GM19397 (cell line): ENCODE measurements around the gene PRSS27.
"Not testable (repeated sequence)": the region's sequence is repeated elsewhere in the genome, so short reads cannot be mapped to it uniquely, and the experiment has no call there.

Experiments
- ATAC-seq: cut with Tn5 transposase; IDR thresholded peaks from one replicate; pipeline ENCODE4 v1.9.1; 2021; ENCODE audit warnings: mild to moderate bottlenecking, moderate library complexity; ENCODE audit not compliant: unreplicated experiment

PRSS27 gene

DNA sequence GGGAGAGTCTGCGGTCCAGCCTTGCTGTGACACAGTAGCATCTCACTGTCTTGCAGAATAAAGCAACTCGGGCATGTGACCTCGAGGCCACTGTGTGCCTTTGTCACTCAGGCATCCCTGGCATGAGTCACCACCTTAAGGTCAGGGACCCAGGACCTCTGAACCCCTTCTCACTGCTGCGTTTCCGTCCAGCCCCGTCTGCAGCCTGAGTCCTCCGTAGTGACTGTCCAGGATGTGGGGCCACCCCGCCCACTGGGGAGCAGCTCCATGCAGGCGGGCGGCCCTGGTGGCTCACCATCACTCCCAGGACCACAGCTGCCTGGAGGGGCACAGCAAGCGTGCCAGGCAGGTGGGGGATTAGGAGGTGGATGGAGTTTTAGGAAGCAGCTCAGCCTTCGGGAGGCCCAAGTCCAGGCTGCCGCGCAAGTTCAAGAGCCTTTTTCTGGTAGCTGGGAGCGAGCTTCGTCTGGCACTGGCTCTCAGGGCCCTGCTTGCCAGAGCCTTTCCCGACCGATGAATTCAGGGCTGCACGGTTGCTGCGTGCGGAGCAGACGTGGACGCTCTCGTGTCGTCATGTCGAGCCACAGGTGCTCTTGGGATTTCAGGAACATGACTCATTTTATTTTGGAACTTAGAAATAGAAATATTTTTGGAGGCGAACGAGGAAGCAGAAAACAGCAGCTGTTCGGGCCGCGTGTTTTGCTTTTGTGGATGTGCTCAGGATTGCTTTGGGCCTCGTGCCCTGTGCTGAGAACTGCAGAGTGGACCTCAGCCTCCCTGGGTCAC is 20.9 kb downstream of the PRSS27 start:
- no peak for ATAC-seq

DNA sequence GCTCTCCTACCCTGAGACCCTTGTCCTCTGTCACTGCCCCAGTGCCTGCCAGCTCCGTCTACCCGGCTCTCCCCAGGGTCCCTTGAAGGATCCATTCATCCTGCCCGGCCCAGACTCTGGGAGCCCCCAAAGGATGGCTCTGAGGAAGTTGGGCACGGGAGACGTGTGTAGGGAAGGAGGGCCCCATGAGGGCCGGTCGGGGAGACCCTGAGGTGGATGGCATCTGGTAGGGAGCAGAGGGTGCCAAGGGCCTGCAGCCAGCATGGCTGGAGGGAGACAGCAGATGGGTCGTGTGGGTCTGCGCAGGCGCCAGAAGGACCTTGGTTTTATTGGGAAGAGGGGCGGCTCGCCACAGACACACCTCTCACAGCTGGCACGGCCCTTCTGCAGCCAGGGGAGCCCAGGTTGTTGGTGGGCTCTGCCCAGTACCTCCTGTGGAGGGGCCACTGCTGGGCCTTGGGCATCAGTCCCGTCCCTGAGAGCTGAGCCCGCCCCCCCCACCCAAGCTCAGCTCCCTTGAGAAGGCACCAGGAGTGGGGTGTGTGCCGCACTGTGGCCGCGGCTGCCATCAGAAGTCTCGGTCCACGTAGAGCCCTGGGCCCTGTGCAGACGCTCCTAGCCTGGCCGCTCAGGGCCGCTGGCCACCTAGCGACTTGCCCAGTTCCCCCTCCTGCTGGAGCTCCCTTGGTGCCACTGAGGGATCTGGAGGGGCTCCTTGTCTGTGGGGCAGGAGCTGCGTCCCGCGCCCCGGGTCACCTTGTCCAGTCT is 21.7 kb downstream of the PRSS27 start:
- ATAC-seq, result no peak

DNA sequence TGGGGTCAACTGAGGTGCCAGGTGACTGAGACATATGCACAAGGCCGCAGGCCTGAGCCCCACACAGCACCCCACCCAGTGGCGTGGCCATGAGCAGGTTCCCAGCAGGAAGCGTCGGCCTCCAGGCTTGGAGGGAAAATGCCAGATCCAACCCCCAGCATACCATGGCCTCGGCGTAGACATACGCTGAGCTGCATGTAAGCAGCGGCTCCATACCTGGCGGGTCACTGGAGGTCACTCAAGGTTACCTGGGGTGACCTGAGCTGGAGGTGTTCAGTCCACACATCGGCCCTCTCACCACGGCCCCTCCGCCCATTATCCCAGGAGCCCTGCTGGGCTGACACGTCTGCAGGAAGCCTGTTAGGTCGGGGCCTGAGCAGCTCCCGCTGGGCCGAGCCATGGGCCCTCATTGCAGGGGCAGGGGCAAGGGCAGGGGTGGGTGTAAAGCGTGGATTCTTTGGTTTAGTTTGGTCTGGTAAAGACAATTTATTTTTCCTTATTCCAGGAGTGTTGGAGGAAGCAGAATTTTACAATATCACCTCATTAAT is 22.5 kb downstream of the PRSS27 start:
- no peak for ATAC-seq

DNA sequence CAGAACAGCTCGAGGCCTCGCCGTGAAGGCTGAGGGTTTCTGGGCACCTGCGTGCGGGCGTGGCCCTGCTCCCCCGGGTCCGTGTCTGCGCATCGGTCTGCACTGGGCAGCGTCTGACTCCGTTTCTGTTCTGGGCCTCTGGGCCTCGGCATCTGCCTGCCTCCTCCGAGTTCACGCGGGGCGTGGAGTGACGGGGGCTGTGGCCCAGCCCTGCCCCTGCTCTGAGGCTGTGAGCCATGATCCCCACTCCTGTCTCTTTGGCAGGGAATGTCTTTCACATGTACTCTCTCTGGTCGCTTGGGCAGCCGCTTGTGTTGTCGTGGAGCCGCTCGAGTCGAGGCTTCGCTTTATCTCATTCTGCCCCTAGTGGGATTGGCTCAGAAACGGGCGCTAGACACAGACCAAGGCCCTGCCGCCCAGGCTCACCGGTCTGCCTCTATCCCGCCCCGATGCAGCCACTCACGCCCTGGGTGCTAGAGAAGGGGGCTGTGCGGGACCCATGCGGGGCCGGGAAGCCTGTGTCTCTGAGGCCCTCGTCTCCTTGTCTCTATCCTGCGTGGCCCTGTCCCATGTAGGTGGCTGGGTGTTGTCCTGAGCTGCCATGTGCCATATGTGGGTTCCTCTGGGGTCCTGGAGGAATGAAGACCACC is 23.3 kb downstream of the PRSS27 start:
- ATAC-seq, result not testable (repeated sequence)

DNA sequence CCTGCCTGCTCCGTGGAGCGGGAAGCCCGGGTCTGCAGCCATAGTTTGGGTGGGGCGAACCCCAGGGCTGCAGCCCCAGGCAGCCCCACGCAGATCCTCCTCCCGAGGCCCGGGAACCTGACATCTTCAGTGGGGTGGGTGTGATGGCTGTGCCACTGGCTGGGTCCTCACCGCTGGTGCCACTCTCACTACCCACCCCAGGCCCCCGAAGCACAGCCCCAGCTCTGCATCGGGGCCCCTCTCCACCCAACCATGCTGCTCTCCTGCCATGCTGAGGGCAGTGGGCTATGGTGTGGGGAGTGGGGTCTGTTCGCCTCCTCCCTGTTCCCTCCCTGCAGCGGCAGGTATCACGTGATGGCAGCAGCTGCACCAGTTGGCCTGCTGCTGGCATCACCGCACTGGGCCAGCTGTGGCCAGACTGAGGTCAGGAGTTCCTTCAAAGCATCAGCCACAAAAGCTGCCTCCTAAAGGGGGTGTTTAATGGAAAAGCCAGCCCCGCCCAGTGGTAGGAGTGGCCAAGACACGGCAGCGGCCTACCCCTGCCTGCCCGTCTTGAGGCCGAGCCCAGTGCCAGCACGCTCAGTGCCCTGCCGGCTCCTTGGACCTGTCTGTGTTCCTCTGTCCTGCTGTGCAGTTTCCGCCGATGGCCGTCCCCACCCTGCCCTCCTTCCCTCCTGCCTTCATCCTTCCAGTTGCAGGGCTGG is 26.9 kb downstream of the PRSS27 start:
- no peak for ATAC-seq

DNA sequence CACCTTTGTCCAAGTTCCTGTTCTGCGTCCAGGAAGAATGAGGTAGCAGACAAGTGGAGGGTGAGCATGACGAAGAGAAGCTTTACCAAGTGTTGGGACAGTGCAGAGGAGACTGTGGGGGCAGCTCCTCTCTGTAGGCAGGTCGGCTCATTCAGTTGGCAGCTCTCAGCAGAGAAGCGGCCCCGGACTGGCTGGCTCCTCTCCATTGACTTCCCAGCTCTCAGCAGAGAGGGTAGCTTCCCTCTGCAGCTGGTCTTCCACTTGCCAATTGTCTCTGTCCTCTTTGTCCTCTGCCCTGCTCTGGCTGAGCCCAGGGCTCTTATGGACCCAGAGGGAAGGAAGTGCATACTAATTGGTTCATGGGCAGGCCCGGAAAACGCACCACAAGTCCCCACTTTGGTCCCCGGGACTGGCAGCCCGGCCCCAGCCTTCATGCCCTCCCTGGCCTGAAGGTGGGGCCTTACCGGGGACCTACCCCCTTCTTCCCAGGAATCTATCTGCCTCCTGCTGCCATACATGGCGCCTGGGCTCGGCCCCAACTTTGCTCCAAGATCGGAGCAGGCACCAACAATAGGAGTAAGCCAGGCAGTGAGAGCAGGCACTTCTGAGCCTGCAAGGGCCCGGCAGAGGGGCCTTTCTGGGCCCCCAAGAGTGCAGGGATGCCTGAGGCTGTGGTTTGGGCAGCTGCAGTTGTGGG is 27.6 kb downstream of the PRSS27 start:
- ATAC-seq, result no peak

DNA sequence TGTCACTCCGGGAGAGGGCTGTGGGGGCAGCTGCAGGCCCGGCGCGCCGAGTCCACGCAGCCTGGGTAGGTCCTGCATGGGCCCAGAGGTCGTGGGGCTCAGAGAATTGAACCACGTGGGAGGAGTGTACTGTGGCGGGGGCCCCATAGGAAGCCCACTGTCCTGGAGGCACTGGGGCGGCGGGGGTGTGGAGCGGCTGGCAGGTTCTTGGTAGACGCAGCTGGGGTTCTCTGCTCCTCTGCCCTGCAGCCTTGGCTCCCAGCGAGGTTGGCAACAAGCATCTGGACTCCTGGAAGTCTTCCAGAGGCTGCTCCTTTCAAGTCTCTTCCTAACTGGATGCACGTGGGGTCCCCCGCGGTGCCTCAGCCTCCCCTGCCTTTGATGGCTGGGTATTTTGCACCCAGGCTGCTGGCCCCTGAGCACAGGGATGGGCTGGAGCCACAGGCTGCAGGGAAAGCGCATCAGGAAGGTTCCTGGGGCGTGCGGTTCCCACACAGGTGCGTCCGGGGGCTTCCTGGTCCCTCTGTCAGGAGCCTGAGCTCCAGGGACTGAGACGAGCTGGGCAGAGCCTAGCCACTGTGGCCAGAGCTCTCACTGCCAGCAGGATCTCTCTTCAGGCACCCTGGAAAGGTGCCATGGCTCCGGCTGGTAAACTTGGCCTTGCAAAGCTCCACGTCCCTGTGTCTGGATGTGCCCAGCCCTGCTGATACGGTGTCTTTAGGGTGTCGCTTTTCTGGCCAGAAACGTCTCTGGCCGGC is 28.4 kb downstream of the PRSS27 start:
- no peak for ATAC-seq

DNA sequence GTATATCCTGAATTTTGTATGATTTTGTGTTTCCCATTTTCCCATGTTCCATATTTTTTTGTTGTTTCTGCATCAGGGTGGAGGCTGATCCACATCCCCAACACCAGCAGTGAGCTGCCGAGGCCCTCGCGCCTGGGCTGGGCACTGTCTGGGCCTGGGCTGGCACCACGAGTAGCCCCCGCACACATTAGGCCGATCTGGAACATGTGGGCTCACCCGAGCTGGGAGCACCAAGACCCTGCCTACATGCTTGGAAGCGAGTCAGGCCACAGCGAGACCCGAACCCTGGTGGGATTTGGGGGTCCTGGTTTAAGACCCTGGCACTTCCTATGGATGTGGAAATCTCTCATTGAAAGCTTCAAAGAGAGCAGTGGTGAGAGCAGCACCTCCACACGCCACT is 29.2 kb downstream of the PRSS27 start:
- no peak for ATAC-seq

DNA sequence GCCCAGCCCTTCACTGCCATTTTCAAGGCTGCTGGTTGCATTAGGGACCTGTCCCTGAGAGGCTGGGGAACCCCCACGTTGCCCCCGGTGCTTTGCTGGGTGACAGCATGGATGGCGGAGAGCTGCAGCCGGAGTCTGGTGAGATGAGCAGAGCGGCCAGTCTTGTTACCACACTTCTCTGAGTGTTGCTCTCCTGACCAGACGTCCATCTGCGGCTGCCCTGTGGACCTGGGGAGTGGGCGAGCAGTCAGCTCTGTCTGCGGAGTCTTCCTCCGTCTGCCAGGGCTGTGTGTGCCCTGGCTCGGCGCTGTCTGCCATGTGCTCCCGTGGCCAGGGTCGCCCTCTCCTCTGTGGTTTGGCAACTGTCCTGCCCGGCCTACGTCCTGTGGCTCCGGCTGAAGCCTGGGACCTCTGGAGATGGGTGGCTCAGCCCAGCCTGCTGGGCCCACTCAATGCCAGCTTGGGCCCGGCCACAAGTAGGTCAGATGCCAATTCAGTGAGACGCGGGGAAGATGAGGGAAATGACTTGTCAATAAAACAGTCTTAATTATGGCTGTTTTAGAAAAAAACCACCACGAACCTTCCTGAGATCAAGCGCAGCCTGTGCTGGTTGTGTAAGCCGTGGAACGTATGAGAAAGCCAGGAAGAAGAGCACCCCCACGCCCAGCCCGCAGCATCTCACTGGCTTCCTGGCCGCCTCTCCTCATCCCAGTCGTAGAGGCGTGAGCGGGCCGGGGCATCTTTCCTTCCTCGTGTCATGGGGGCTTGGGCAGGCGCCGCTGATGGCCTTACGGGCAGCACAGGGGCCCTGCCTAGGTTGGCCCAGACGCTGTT is 29.8 kb downstream of the PRSS27 start:
- ATAC-seq, result no peak

DNA sequence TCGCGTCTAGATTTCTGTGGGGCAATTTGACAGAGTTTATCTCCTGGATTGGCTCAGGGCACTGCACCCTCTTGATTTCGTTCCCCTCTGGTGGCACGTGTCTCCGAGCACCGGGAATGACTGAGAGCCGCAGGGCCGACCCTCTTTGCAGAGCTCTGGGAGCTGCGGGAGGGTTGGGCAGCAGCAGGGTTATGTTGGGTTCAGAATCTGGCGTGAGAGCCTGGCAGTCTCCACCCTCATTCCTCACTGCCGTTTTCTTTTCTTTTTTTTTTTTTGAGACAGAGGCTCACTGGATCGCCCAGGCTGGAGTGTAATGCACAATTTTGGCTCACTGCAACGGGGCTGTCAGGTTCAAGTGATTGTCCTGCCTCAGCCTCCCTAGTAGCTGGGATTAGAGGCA is 30.6 kb downstream of the PRSS27 start:
- not testable (repeated sequence) for ATAC-seq

DNA sequence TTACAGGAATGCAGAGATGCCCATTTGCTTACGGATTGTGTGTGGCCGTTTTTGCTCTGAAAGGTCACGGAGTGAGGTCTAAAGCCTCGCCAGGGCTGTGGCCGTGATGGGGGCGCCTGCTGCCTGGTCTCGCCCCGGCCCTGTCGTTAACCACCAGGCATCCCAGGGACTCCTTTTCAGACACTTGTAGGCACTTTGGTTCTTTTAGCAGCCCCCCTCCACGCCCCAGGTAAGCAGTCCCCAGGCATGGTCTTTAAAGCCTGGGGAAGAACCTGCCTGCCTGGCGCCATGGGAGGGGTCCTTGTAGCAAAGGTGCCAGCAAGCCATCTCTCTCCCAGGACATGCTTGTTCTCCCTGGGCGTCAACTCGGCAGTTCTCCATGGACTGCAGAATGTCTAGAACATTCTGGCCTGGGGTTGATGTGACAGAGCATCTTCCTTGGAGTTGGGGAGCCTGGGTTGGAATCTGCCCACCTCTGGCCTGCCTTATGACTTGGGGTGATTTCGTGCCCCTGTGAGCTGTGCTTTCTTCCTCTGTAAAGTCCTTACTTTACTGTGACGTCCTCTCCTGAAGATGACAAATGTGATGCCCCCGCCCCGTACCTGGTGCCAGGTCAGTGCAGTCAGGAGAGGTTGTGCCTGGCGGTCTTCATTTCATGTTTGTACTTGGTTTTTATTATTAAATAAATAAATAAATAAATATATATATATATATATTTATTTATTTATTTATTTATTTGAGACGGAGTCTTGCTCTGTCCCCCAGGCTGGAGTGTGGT is 32.3 kb downstream of the PRSS27 start:
- peak; percentile 10 for ATAC-seq

DNA sequence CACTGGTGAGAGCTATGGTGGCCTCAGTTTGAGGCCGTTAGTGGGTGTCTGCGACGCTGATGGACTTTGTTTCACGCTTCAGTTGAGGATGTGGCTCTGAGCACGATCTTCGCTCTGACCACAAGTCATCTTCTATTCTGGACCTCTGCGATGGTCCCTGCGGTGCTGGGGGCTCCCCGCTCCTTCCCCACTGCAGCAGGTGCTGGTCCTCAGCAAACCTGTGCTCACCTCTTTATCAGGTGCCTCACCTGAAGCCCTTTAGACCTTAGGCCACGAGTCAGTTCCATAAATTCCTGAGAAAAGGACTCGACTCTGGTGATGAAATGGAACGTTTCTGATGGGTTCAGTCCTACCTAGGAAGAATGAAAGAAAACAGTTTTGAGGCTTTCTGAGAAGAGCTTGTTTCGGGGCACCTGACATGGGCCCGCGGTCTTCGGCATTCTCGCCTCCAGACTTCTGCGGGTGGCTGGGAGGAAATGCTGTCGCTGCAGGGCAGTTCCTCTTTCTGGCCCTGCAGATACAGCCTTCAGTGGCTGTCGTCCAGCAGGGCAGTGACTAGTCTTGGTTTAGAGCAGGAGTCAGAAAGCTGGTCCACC is 33.0 kb downstream of the PRSS27 start:
- ATAC-seq, result peak; percentile 45

DNA sequence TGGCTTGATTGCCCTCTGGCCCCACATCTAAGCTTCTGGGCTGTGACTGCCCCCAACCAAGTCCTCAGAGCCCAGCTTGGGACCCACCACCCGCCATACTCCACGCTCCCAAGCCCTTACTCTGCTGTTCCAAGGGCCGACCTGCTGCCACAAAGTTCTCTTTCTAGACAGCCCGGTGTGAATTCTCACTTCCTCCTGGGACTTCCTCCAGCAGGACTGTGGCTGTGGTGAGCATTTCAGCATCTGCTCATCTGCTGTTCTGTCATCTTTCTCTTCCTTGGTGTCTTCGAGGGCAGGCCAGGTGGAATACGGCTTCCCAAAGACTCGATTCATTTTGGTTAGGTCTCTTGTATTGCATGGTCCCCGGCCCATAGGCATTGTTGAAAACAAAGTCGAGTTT is 33.9 kb downstream of the PRSS27 start:
- ATAC-seq, result peak; percentile 23

DNA sequence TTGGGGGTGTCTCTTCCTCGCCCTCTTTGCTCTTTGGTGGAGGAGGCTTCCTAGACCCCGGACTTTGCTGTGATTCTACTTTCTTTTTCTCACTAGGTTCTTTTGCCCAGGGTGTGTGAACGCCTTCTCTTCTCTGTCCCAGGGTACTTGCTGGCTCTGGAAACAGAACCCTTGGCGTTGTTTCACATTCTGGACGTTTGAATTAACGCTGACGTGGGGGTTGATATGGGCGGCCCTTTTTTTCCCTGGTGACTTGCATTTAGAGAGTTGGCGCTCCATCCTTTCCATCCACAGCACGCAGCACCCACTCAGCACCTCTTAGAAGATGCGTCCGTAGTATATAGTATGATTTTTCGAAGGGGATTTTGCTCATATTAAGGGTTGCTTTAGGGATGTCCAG is 37.0 kb downstream of the PRSS27 start:
- not testable (repeated sequence) for ATAC-seq

DNA sequence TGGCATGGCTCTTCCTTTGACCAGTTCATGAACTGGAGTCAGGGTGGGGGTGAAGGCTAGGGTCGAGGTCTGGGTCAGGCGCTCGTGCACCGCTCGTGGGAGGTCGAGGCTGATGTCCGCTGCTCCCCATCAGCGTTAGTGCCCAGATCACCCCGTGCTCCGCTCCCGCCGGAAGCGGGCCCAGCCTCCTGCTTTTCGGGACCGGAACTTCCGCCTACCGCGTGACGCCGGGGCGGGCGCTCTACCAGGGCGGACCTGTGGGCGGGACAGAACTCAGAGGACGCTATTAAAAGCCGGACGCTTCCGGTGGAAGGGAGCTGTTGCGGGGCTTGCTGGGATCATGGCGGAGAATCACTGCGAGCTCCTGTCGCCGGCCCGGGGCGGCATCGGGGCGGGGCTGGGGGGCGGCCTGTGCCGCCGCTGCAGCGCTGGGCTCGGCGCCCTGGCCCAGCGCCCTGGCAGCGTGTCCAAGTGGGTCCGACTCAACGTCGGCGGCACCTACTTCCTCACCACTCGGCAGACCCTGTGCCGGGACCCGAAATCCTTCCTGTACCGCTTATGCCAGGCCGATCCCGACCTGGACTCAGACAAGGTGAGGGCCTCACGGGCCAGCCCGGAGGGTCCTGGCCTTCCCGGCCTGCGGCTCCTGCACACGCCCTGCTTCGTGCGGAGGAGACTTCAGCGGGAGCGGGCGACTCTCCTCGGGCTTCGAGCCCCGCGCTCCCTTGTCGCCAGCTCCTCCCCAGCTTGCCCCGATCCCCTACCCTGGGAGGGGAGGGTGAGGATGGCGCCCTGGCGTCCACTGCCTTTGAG is 37.6 kb downstream of the PRSS27 start, which contains the start of gene KCTD5:
TSS of gene KCTD5 (plus strand) at position 315 of the 813 bp plus-strand sequence. CDS start at position 341, 26 bp downstream.
- peak; percentile 69 for ATAC-seq

DNA sequence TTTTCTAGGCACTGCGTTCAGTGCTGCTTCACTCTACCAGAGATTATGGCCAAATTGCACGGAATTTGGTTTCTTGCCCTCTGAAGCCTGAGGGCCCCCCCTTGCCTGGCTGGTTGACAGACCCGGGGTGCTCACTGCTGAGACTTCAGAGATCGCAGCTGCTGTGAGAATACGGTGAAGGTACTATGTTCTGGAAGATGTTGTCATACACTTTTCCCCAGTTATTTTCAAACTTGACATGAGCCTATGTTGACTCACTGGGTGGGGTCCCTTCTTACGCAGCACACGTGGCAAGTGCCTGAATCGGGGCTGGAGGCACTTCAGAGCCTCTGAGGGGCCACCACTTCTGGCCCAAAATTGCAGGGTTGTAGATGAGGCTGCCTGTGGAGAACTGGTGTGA is 39.7 kb downstream of the PRSS27 start:
- ATAC-seq, result not testable (repeated sequence)
